SKM-1 treated with dmso at 0.1 percent for 144 hours (cell line): ENCODE data around the gene CNNM3.
A peak's percentile ranks its signal among the peaks of the same experiment; 100 is the strongest.
"Not testable (repeated sequence)": the region's sequence is repeated elsewhere in the genome, so short reads cannot be mapped to it uniquely, and the experiment has no call there.

Source experiments
- DNase-seq: peaks from one replicate; lab custom pipeline; 2025; ENCODE audit not compliant: unreplicated experiment; lab: John Stamatoyannopoulos, UW

The CNNM3 gene

DNA sequence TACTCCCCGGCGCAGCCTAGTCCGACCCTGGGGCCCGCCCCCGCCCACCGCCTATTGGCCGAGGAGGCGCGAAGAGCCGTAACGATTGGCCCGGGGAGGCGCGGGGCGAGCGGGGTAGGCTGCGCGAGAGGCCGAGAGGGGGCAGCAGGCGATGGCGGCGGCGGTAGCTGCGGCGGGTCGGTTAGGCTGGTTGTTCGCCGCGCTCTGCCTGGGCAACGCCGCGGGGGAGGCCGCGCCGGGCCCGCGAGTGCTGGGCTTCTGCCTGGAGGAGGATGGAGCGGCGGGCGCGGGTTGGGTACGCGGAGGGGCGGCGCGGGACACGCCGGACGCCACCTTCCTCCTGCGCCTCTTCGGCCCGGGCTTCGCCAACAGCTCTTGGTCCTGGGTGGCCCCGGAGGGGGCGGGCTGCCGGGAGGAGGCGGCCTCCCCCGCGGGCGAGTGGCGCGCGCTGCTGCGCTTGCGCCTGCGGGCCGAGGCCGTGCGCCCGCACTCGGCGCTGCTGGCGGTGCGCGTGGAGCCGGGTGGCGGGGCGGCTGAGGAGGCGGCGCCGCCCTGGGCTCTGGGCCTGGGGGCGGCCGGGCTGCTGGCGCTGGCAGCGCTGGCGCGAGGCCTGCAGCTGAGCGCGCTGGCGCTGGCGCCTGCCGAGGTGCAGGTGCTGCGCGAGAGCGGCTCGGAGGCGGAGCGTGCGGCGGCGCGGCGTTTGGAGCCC, at the start of gene CNNM3:
CNNM3 (plus strand) TSS at position 142 of the 709 bp plus-strand sequence; CDS start at position 152, 10 bp downstream.
- DNase-seq: peak; percentile 92

DNA sequence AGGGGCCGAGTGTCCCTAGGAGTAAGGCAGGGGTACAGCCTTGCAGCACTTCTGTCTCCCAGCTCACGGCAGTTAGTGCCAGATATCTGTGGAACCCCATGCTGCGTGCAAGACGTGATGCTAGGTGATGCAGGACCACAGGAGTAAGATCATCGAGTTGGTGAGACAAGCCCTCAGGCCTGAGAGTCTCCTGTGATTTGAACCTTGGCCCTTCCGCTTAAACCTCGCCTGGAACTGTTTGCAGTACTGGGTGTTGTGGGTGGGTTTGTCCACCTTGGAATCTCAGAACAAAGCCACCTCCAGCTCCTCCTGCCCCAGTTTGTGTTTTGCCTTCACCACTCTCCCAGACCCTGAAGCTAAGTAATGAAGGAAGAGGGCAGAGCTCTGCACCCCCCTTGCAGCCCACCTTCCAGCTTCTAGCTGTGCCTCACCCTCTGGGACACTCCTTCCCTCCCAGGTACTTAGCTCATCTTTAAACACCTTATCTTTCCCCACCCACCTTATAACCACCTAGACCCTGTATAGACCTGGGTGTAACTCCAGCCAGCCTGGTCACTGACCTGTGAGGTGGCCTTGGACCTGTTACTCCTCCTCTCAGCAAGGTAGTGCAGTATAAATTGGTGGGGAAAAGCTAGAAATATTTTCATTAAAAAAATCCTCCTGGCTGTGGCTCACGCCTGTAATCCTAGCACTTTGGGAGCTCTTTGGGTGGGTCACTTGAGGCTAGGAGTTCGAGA, 48.8 kb upstream of the CNNM3 start:
- DNase-seq: no peak

DNA sequence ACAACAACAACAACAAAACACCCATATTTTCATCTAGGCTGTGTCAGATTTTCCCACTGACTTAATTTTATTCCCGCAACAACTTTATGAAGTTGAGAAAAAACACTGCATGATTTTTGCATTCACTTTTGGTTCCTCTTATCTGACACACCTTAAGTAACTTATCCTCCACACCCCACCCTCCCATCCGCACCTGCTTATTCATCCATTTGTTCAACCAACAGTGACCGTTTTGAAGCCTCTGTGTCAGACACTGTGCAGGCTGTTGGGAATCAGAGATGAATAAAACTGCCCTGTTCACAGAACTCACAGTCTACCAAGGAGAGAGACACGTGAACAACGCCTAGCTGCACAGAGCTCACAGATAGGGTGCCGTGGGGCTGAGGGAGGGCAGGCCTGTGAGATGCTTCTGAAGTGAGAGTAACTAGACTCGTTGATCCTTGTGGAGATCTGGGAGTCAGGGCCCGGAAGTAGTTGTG, 47.9 kb upstream of the CNNM3 start:
- DNase-seq: no peak

DNA sequence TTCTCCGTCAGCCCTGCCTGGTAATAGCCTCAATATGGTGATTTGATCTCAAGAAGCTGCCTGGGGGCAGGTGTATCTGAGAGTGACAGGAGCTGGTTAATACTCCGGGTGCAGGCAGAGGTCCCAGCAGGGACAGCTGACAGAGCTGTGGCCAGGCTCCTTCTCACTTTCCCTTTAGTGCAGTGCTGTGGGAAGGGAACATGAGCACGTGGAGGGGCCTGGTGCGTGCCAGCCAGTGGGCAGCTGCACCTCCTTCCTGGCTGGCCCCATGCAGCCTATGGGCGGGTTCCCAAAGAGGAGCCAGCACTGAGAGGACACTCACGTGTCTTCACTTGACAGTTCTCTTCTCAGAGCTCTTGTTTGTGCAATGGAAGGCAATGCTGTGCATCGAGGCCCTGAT, 46.3 kb upstream of the CNNM3 start:
- DNase-seq: no peak

DNA sequence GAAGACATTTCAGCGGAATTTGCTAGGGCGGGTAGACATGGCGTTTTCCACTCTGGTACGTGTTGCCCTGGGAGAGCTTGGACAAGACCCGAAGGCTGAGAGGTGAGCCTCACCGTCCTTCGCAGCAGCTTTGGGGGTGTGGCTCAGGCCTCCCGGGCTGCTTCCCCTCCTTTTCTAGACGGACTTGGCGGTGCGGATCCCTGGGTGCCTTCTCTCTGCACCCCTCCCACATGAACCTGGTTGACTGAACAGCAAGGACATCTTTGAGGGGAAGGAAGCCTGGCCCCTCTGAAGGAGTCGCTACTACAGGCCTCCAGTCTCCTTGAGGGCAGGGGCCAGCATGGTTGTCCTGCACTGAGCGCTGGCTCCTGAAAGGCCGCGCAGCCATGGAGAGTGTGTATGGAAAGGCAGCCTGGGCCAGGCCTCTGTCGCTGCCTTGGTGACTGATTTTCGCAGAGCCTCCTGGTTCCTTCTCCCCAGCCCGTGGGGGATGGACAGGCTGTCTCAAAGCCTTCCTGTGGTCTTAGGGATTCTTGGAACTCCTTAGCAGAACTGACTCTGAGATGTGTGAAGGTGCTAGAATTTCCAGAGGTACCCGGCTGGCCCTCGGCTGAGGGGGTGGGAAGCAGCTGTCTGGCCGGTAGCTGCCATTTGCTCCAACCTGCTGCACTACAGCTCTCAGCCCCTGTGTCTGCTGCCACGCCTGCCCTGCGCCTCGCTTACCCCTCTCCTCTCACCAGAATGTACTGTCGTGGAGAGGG, 45.4 kb upstream of the CNNM3 start:
- DNase-seq: no peak

DNA sequence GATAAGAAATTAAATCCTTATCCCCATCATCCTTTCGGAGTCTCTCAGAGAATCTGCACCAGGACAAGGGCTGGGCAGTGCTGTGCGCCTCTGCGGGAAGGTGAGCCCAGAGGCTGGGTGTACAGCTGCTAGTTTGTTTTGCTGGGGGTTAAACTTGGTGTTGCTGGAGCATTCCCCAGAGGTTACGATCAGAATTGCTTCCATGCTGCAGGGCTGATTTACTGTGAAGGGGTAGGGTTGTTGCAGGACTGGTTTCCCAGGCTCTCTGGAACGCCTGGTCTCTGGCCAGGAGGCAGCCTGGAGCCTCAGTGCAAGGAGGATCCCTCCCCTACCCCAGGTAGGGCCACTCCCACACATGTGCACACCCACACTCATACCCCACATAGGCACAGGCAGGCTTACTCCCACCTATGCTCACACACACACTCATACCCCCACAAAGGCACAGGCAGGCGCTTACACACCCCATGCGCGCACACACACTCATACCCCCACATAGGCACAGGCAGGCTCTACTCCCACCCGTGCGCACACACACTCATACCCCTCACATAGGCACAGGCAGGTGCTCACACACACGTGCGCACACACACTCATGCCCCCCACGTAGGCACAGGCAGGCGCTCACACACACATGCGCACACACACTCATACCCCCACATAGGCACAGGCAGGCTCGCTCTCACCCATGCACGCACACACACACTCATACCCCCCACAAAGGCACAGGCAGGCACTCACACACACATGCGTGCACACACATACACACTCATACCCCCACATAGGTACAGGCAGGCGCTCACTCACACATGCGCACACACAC, 44.1 kb upstream of the CNNM3 start:
- no peak for DNase-seq

DNA sequence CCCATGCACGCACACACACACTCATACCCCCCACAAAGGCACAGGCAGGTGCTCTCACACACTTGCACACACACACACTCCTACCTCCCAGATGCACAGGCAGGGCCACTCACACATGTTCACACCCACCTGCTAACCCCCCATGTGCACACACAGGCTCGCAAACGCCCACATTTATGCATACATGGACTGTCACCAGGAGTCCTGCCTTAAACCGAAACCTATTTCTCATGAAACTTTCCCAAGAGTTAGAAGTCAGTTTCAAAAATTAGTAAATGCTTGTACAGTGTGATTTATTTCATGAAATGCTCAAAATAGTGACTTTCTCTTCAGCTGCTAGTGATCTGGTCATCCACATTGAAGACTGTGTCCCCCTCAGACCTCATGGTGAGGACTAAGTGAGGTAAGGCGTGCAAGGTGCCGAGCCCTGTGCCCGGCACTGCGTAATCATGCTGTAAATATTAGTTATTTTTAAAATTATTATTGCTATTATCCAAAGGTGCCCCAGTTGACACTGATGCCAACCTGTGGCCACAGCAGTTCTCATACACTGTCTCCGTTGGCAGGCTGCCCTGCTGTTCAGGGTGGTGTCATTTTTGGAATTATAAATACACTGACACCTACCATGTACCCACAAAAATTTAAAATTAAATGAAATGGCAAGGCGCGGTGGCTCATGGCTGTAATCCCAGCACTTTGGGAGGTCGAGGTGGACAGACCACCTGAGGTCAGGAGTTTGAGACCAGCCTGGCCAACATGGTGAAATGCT, 43.0 kb upstream of the CNNM3 start:
- no peak for DNase-seq

DNA sequence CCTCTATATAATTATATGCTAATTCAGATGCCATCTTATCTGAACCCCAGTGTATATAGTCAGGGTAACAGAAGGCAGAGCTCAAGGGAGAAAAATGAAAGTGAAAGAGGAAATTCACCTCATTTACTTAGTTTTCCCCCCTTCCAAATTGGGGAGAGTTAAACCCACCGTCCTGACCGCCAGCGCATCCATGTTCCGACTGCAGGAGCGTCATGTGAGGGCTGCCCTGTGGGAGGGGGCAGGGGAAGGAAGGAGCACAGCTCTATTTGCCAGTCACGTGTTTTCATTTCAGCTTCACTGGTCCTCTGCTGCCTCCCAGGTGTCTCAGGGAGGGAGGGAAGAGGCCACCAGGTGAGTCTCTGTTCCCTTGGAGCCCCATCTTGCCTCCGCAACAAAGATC, 42.1 kb upstream of the CNNM3 start:
- DNase-seq: no peak

DNA sequence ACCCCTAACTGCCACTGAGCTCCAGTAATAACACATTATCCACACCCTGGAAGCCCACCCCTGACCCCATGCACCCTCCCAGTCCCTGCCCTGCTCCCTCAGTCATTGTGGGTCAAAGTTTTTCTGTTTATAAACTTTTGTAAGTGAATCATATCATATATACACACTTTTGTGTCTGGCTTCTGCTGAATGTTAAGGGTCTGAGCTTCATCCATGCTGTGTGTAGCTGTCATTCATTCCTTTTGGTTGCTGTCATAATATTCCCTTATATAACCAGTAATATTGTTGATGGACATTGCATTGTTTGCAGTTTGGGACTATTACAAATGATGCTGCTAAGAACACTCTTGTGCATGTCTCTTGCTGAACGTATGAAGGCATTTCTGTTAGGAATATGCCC, 40.9 kb upstream of the CNNM3 start:
- DNase-seq: no peak

DNA sequence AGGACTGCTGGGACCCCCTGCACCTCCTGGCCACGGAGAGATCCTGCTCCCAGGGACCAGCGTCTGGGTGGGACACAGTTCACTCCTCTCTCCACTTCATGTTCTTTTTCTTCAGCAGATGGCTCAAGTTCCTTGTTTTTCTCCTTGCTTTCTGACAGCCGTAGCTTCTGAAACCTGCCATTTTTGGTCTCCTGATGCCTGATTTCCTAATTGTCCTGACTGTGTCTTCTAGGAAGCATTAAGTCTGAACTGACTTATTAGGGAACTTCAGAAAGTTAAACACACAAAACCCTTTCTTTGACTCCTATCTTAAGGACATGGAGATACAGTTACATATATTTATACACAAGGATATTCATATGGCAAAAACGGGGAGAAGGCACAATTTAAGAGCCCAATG, 32.7 kb upstream of the CNNM3 start:
- DNase-seq: no peak

DNA sequence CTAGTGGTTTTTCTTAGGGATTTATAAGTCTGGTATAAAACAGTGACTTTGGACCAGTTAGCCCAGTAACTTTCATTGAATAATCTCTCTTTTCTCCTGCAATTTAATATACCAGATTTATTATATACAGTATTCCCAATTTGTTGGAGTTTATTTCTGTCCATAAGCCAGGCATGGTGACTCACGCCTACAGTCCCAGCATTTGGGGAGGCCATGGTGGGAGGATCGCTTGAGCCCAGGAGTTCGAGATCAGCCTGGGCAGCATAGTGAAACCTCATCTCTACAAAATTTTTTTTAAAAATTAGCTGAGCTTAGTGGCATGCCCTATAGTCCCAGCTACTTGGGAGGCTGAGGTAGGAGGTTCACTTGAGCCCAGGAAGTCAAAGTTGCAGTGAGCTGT, 28.7 kb upstream of the CNNM3 start:
- no peak for DNase-seq

DNA sequence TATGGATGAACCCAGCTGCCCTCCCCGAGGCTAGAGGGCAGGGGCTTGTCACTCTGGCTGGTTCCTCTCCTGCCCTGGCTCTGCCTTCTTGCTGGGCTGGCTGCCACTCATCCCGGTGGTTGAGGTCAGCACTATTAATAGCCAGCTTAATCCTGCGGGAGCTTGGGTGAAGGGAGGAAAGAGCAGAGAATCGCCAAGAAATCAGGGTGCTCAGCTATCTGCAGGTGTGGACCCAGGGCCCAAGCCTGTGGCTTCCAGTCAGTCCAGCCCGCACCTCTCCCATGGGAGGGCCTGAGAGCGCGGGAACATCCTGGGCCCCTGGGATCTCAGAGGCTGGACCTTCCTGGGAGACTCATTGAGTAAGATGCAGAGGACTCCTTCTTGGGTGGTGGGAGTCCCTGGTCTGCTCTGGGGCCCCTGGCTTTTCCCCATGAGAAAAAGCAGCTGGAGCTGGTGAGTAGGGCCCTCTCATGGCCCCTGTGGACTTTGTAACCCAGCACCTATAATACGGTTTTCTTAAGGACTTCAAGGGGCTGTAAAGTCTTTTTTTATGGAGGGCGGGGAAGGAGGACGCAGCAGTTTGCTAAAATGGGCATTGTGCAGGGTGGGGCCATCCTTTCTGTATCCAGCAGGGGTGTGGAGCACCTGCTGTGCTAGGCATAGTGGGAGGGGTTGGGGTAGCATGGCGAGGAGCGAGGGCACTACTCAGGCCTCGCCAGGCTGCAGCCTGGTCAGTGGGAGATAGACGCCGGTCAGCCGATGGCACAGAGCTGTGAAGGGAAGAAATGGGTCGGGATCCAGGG, 27.4 kb upstream of the CNNM3 start:
- no peak for DNase-seq

DNA sequence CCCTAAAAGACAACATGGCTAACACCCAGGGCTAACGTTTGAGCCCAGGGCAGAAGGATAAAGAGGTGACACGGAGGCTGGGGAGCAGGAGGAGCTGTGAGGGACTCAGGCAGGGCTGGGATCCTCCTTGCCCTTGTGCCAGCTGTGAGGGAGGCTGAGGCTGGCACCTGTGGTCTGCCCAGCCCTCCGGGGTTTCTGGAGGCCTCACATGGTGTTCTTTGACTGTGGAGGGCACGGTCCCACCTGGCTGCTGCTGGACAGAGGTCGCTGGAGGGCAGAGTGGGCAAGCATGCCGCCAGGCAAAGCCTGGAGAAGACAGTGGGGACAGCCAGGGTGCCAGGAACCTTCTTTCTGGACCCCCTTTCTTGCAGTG, 26.8 kb upstream of the CNNM3 start:
- DNase-seq: no peak

DNA sequence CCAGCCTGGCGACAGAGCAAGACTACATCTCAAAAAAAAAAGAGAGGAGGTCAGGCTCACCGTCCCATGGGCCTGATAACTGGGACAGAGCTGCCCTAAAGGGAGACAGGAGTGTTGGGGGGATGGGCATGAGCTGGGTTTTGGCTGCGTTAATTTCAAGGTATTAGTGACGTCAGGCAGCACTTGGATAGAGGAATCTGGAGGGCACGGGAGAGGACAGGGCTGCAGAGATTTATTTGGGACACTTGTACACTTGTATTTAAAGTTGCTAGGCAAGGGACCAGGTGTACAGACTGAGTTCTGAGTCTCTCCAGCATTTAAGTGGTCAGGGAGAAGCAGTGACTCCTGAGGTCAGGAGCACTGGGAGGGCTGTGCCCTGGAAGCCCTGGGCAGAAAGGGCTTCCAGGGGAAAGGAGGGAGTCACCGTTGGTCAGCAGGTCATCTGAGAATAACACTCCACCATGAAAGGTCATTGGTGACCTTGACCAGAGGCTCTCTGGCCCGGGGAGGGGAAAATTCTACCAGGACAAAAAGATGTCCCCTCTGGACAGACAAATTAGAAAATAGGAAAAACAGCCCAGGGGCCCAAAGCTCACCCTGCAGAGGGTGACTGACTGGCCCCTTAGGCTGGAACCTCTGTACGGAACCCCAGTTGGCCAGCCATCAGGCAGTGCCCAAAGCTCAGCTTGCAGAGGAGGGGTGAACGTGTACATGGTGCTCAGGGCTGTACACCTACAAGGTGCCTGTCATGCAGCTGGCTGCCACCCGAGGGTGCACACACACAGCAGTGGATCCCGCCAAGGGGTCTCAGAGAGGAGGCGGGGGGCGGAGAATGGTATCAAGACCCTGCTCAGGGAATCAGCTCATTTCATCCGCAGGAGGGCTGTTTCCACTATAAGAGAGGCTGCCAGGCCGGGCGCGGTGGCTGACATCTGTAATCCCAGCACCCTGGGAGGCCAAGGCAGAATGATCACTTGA, 23.0 kb upstream of the CNNM3 start:
- no peak for DNase-seq

DNA sequence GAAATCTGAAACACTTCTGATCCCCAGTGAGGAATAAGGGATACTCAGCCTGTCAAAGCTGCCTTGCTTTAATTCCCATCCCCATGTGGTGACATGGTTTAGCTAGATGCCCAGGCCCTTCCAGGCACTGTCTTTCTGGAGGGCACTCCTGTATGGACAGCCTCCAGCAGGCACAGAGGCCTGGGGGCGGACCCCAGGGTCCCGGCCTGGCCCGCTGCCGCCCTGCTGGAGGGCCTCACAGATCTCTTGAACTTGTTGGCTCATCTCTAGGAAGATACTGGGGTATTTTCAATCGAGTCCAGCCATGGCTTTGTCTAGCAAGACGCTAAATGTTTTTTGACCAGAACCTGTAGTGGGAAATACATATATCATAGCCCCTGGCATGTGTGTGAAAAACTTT, 21.0 kb upstream of the CNNM3 start:
- DNase-seq: no peak

DNA sequence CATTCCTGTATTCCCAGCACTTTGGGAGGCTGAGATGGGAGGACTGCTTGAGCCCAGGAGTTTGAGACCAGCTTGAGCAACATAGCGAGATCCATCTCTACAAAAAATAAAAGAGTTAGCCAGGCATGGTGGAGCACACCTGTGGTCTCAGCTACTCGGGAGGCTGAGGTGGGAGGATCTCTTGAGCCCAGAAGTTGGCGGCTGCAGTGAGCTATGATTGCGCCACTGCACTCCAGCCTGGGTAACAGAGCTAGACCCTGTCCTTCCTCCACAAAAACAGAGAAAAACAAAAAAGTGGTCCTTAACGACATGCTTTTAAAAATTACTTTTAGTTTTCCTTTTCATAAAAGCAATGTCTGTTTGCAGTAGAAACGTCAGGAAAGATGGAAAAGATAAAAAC, 19.6 kb upstream of the CNNM3 start:
- not testable (repeated sequence) for DNase-seq

DNA sequence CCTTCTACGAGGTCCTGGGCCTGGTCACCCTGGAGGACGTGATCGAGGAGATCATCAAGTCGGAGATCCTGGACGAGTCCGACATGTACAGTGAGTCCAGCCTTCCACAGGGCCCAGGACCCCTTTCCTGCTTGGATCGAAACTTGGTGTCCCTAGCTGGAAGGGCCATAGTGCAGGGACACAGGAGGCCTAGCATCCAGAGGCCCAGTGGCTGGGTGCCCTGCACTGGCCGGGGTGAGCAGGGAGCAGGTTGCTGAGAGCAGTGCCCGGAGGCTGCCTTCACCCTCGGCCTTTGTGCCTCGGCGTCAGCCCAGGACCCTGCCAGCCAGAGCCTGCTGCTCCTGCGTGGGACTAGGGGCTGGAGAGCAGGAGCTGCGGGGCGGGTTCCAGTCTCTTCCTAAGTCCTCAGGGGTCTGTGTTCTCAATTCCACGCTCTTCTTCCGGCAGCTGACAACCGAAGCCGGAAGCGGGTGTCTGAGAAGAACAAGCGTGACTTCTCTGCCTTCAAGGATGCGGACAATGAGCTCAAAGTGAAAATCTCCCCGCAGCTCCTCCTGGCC, 18.9 kb upstream of the CNNM3 start:
- DNase-seq: no peak
